ENCODE results near the gene CABCOCO1. TPM values are rescaled to one million over a fixed set of nuclear protein-coding genes. Genes with fewer than 3 reads are reported as not detected.

The CABCOCO1 gene
- total and polyA plus RNA-seq, 10 of the 15 experiments (the other 5 are each of a cell fraction or from before 2014, with no cell fraction given) = not detected

GRCh38 chr10:61634746-61635145, 28.0 kb upstream of the CABCOCO1 start (continued):
- TF ChIP-seq ZNF687 (IDR thresholded peaks at IDR 0.05) = no peak
- TF ChIP-seq ZNF592 (IDR thresholded peaks at IDR 0.05) = no peak

DNA sequence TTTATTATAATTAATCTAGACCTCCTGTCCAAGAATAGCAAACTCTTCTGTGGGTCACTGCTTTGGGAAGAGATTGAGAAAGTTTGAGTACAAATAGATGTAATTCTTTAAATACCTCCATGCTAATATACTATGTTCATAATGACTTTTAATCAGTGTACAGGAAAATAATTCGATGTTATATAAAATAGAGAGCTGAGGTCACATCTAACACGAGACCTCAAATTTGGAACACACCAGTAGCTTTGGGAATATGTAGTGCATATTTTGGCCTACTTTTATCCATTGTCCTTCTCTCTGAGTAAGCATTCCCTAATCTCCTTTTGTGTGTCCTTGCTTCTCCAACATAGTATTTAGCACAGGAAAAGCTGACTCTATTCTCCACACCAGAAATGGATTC, 27.3 kb upstream of the CABCOCO1 start:
- Histone ChIP-seq H2AFZ (ENCODE audit: control insufficient read depth, low read depth, low read length) (no peak overlapping the region), H3K4me2 (ENCODE audit: control insufficient read depth, insufficient read depth) (no peak overlapping the region), H3K4me3 (no peak overlapping the region), H3K27ac (ENCODE audit: control insufficient read depth, insufficient read depth) (no peak overlapping the region), H3K9me3 (replicated peaks; ENCODE audit: control insufficient read depth, insufficient read depth, low read length) (no peaks in the 10 kb centered on the region), H4K20me1 (ENCODE audit: control insufficient read depth, insufficient read depth) (no peaks in the 10 kb centered on the region), H3K79me2 (ENCODE audit: control insufficient read depth, insufficient read depth, low read length) (no peaks in the 10 kb centered on the region), H3K27me3 (replicated peaks in 1 of 2; ENCODE audit: control insufficient read depth in 2 of 2, insufficient read depth in 2 of 2, low read length in 1 of 2) (no peaks in the 10 kb centered on the region), H3K36me3 (ENCODE audit: control insufficient read depth in 2 of 2, insufficient read depth in 2 of 2, low read length in 1 of 2) (no peaks in the 10 kb centered on the region), H3K4me1 (ENCODE audit: control insufficient read depth, insufficient read depth, low read length) (no peaks in the 10 kb centered on the region), H3K9ac (ENCODE audit: control insufficient read depth, insufficient read depth, low read length) (no peak overlapping the region)
- ATAC-seq = no peak
- ChIA-PET RAD21 (ENCODE audit: unreplicated experiment) (no interaction called here), POLR2A (no interaction called here), SMC1A (ENCODE audit: uncharacterized antibody, unreplicated experiment) (no interaction called here), CTCF (no interaction called here)
- TF ChIP-seq MYB (IDR thresholded peaks at IDR 0.05; ENCODE audit: borderline replicate concordance, low read depth, low read length) (no peak), TBL1XR1 (IDR thresholded peaks at IDR 0.05; ENCODE audit: low read depth, low read length) (no peak), CHD4 (IDR thresholded peaks at IDR 0.05) (no peak), NR2C2 (IDR thresholded peaks at IDR 0.05; ENCODE audit: borderline replicate concordance, control insufficient read depth, insufficient read length, low read depth) (no peak), GABPA (IDR thresholded peaks at IDR 0.05; ENCODE audit: low read depth) (no peak), BRCA1 (IDR thresholded peaks at IDR 0.05; ENCODE audit: low read depth, low read length) (no peak), RELA (IDR thresholded peaks at IDR 0.05; ENCODE audit: borderline replicate concordance, partially characterized antibody) (no peak)
- TF ChIP-seq, protein P1, sequence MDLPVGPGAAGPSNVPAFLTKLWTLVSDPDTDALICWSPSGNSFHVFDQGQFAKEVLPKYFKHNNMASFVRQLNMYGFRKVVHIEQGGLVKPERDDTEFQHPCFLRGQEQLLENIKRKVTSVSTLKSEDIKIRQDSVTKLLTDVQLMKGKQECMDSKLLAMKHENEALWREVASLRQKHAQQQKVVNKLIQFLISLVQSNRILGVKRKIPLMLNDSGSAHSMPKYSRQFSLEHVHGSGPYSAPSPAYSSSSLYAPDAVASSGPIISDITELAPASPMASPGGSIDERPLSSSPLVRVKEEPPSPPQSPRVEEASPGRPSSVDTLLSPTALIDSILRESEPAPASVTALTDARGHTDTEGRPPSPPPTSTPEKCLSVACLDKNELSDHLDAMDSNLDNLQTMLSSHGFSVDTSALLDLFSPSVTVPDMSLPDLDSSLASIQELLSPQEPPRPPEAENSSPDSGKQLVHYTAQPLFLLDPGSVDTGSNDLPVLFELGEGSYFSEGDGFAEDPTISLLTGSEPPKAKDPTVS (IDR thresholded peaks at IDR 0.05; ENCODE audit: low read depth, low read length) = no peak
- TF ChIP-seq, protein P2, sequence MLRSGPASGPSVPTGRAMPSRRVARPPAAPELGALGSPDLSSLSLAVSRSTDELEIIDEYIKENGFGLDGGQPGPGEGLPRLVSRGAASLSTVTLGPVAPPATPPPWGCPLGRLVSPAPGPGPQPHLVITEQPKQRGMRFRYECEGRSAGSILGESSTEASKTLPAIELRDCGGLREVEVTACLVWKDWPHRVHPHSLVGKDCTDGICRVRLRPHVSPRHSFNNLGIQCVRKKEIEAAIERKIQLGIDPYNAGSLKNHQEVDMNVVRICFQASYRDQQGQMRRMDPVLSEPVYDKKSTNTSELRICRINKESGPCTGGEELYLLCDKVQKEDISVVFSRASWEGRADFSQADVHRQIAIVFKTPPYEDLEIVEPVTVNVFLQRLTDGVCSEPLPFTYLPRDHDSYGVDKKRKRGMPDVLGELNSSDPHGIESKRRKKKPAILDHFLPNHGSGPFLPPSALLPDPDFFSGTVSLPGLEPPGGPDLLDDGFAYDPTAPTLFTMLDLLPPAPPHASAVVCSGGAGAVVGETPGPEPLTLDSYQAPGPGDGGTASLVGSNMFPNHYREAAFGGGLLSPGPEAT (IDR thresholded peaks at IDR 0.05; ENCODE audit: low read depth) = no peak
- in situ Hi-C loops (cut with MboI) (no loop called here), intact Hi-C loops (cut with micrococcal nuclease; ENCODE audit: unreplicated experiment) (no loop called here)
- BruUV-seq (replicated peaks) = no TSS peak
- FAIRE-seq = no peak
- 0% methylated on average over 2 of the region's 2 CpGs for WGBS (ENCODE audit: insufficient coverage, insufficient replicate concordance, low lambda C conversion rate, missing lambda C conversion rate)
- DNase-seq (ENCODE audit: low read depth, low spot score) = no peak
